CMK (cell line): Measurements from ENCODE around the gene PLCB4.
"Not testable (repeated sequence)": the region's sequence is repeated elsewhere in the genome, so short reads cannot be mapped to it uniquely, and the experiment has no call there.

ENCODE experiments used
- DNase-seq: peaks from one replicate; pipeline ENCODE4 v3.0.0-alpha.2; 2010; ENCODE audit warnings: low read depth

The PLCB4 gene

DNA sequence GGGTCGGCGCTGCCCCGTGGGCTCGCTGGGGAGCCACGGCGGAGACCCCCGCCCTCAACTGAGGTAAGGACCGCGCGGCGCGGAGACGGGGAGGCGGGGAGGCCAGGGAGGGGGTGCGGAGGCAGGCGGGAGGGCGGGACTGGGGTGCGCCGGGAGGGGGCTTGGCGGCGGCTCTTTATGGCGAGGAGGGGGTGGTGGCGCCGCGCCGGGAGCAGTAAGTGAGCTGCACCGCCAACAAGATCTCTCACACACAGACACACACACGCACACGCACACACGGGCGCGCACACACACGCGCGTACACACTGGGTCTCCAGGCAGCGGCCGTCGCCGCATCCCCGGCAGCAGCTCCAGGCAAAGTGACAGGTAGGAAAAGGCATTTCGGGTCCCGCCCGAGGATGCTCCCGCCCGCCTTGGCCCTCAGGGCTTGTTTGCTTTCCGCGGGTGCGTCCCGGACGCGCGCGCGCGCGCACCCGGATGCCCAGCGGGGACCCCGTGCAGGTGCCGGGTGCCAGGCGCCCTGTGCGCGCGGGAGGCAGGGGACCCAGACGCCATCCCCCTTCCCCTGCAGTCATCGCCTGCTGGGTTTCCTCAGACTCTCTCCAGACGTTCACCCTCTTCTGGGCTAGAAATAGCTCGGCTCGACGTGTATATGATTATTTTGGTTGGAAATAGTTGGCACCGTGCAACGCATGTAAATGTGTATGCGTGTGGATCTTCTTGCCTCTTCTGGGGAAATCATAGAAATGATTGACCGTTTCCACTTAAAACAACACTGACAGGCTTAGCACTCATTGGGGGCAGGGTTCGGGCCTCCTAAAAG, at the start of gene PLCB4:
Gene PLCB4 (plus strand): TSS at position 247 of the 823 bp plus-strand sequence. CDS start 238,728 bp downstream, outside the sequence.
- DNase-seq: peak; percentile 22

DNA sequence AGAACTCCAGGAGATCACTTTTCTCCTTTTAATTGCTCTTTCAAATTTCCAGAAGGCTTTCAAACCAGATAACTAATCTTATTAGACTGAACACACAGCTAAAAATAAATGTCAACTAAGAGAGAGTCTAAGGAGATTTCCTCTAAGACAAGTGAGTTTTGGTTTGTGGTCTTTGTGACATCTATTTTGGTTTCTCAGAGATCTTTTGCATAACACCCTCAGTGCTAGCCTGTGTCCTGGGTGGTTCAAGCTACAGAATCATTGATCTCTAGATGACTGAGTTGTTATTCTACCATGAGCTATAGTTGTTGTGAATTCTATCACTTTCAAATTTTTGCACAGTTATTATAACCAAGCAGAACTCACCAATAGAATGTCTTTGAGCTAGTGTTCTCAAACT, 49.1 kb upstream of the PLCB4 start:
- no peak for DNase-seq

DNA sequence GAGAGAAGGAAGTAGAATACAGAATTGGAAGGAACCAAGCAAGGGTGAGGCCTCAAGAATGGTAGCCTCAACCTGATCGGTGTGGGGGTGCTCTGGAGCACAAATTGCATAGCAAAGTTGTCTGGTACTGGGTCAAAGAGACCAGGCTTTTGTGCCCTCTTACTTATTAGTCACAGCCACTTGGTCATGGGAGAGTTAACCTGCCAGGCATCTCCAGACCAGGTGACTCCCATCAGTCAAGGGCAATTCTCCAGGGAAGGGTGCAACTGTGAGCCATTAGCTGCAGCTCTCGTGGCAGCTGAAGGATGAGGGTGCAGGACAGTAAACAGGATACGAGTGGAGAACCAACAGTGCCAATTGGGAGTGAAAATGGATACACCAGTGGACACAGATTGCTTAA, 47.7 kb upstream of the PLCB4 start:
- DNase-seq: no peak

DNA sequence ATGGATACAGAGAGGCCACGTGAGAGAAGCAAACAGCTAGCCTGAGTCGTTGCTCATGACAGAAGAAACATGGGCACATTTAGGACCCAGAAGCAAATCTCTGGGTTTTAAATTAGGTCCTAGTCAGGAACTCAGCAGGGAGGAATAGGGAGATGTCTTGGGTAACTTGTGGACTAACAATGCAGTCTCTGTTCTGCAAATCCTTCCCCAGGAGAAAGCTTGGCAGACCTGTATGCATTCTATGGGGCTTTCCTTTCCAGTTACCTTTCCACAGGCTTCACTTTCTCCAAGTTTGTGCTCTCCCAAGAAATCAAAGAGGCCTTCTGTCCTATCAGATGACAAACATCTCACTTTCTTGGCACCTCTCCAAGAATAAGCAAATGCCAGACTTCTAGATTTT, 47.2 kb upstream of the PLCB4 start:
- no peak for DNase-seq

DNA sequence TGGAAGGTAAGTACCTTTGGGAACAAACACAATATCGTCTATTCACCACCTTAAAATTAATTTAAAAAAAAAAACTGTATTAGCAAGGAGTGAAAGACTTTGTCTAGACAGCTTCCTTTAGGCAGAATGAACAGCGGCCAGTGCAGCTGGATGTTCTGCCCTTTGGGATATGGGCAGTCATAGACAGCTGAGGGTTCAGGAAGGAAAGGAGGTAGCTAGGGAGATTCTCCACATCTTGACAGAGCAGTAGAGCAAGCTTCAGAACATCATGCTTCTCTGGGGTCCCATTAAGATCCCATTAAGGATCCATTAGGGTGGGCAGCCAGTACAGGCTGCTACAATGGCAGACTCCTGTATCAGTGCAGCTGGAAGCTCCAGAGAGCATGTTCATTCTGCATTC, 46.5 kb upstream of the PLCB4 start:
- DNase-seq: no peak

DNA sequence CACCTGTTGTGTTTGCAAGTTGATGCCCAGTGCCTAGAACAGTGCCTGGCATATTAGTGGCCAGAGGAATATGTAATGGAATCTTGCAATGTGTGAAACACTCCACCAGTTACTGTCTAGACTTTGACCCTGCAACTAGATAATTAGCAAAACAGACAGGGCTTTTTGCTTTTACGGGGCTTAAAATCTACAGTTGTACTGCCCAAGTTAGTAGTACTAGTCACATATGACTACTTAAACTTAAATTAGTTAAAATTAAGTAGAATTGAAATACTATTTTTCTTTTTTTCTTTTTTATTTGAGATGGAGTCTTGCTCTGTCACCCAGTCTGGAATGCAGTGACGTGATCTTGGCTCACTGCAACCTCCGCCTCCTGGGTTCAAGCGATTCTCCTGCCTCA, 44.3 kb upstream of the PLCB4 start:
- DNase-seq: no peak

DNA sequence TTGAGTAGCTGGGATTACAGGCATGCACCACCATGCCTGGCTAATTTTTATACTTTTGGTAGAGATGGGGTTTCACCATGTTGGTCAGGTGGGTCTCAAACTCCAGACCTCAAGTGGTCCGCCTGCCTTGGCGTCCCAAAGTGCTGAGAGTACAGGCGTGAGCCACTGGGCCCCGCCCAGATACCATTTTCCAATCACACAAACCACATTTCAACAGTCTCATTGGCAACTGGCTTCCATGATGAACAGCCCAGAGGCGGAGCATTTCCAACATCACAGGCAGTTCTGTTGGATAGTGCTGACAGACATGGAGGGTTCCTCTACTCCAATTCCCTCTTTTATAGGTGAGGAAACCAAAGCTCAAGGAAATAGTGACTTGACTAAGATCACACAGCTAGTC, 43.9 kb upstream of the PLCB4 start:
- DNase-seq: no peak

DNA sequence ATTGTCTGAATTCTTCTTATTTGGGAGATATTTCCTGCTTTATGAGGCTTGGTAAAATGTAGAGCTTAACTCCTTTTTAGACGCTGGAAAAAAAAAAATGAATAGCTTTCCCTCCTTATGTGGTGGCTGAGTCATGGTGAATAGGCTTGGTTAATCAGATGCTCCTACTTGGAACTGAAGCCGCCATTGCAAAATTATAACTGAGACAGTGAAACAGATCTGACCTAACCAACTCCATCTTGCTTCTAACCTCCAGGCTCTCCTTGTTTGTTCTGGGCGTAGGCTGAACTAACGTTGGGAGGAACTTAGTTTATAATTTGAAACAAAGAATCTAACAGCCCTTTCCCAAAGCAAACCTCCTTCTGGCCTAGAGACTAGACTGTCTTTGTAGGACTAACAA, 43.2 kb upstream of the PLCB4 start:
- no peak for DNase-seq

DNA sequence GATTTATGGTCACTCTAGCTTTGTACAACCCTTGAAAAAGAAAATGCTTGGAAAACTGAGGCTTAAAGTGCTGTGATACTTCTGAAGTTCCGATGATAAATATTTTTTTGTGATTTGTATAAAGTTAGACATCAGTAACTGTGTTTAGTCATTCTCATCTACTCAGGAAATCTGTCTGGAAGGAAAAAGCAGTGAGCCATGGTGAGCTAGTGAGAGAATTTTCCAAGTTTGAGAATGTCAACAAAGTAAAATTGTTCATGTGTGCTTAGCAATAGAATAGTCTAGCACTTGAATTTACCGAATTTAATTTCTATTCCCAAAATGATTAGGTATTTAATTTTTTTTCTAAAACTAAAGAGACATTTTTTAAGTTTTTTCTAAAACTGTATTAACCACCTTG, 41.3 kb upstream of the PLCB4 start:
- DNase-seq: no peak

DNA sequence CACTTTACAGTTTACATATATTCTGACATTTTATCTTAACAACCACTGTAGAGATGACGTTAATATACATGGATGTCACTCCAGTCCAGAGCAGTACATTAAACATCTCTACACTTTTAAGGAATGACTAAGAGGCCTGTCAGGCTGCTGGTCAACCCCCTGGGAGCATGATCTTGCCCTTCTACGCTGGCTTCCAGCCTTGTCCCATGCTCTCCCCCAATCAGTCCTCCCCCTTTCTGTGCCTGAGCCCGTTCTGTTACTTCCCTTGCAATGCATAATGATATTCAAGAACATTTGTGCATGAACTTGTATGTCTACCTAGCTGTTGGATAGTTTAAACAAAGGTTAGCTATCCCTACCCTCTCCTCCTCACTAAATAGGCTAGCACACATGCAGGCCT, 40.5 kb upstream of the PLCB4 start:
- DNase-seq: no peak

DNA sequence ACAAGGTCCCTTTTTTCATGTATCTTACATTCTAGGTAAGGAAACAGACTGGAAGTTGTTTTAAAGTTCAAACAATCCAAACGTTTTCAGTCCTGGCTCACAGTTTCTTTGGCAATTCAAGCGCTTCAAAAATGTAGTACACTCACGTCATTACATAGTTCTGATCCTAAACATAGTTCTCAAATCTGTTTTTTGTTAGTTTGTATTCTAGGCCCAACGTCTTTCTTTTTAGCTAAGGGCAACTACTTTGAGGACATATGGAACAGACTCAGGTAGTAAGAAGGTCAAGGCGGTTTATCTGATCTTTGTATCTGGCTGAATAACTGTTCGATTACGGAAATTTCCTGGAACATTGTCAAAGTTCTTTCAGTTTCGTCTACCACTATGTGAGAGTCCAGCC, 36.9 kb upstream of the PLCB4 start:
- DNase-seq: no peak

DNA sequence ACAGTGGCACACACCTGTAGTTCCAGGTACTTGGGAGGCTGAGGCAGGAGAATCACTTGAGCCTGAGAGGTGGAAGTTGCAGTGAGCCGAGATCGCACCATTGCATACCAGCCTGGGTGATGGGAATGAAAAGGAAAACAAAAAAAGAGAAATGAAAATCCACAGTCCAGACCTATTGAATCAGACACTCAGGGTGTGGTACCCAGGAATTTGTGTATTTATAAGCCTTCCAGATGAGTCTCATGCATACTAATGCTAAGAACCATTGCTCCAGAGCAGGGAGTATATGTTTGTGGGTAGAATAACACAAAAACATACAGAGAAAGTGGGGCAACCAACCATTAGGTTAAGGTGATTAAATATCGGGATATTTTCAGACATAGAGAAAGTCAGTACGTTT, 36.1 kb upstream of the PLCB4 start:
- no peak for DNase-seq

DNA sequence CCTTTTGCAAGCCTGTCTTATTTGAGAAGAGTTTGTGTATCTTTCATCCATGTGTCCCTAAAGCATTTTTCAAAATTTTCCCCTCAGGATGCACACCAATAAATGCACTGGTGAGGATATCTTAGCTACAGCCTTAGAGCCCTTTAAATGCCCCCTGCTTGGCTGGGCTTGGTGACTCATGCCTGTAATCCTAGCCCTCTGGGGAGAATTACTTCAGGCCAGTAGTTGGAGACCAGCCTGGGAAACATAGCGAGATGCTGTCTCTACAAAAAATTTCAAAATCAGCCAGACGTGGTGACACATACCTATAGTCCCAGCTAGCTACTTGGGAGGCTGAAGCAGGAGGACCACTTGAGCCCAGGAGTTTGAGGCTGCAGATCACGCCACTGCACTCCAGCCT, 33.8 kb upstream of the PLCB4 start:
- no peak for DNase-seq

DNA sequence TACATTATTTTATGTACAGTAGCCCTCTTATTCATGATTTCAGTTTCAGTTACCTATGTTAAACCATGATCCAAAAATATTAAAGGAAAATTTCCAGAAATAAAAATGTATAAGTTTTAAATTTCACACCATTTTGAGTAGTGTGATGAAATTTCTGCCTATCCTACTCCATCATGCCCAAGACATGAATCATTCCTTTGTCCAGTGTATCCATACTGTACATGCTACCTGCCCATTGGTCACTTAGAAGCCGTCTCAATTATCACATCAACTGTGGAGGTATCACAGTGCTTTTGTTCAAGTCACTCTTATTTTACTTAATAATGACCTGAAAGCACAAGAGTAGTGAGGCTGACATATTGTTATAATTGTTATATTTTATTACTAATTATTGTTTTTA, 32.3 kb upstream of the PLCB4 start:
- no peak for DNase-seq

DNA sequence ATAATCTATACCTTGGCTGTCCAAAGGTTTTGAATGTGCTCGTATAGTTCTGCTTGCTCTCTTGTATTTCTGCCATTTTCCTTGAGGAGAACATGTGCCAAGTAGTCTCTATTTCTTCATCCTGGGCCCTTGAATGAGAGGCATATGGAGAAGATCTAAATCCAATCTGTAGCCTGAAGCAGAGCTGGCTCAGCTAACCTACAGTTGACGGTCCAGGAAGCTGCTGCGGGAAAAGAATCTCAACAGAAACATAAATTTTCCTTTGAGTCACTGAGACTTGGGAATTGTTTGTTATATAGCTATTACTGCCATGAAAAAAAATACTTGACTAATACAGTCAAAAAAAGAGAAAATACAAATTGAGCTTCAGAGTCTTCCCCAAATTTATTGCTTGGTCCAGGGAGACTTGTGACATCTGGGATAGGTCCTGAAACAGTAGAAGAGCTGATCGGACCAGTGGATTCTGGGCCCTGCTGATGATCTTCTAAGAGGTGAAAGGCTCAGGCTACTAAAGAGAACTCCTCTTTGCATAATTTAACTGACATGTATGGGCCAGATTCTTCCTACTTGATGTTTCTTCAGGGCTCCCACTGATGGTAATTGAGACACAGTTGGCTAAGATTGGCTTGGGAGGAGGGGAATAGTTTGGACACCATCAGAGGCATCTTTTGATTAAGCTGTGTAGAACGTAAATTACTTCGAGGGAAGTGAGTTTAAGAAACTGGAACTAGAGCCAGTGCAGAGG, 29.9 kb upstream of the PLCB4 start:
- no peak for DNase-seq

DNA sequence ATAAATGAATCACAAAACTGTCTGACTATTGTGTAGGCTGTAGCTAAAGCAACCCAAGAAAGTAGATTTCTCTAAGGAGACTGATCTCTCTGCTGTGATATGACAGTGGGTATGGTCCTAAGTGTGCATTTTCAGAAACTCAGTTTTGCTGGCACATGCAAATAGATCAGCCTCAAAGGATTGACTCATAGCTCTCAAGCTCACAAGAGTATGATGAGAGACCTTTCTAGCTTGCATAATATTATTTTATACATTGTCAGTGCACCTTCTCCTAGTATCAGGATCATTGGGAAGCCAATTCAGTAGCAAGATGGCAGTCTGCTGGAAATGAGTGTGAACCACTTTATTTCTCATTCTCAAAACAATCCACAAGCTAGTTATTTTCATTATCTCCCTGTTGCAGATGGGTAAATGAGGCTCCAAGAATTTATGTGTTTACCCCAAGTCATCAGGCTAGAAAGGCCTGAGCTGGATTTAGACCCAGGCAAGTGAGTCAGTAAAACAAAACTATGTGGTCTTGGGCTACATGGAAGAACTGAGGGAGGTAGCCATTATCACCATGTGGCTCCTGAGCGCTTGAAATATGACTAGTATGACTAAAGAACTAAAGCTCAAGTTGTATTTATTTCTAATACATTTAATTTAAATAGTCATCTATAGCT, 27.9 kb upstream of the PLCB4 start:
- no peak for DNase-seq

DNA sequence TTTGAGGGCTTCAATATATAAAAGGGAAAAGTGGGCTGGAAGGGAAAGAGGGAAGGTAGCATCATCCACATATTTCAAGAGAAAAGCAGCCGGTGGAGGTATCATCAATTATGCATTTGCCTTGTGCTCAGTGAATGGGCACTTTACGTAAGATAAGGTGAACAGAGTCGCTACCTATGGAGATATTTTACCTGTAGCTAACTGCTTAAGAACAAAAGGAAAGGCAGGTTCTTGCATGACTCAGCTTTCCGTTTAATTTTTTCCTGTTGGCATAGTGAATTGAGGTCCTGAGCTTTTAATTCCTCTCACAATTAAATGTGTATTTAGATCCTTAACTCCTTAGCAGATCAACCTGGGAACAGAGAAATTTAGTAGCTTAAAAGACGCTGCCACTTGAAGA, 25.5 kb upstream of the PLCB4 start:
- DNase-seq: no peak

DNA sequence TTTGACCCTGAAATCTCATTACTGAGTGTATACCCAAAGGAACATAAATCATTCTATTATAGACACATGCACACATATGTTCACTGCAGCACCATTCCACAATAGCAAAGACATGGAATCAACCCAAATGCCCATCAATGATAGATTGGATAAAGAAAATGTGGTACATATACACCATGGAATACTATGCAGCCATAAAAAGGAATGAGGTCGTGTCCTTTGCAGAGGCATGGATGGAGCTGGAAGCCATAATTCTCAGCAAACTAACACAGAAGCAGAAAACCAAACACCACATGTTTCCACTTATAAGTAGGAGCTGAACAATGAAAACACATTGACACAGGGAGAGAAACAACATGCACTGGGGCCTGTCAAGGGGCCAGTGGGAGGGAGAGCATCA, 21.0 kb upstream of the PLCB4 start:
- DNase-seq: not testable (repeated sequence)

DNA sequence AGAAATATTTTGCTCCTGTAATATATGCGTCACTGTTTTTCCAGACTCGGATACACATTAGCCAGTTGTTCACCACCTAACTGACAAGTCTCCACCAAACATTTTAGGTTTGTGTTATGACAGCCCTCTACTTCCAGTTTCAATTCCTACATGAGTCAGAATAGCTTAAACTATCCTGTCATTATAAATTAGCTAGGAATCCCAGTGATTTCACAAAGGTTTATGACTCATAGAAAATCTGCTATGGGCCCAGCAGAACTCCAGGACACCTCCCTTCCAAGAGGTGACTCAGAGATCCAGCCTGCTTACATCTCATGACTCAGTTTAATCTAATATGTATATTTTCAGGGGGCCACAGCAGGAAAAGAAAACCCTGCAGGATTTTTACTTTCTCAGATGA, 17.4 kb upstream of the PLCB4 start:
- no peak for DNase-seq

DNA sequence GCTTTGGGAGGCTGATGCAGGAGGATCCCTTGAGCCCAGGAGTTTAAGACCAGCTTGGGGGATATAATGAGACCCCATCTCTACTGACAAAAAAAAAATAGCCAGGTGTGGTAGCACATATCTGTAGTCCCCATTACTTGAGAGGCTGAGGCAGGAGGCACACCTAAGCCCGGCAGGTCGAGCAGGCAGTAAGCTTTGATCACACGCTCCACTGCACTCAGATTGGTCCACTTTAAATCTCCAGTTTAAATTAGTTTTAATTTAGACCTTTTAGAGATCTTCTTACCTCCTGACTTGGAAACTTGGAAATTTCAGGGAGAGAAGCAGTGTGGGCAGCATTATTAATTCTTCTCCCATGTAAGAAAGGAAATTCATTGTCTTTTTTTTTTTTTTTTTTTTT, 16.8 kb upstream of the PLCB4 start:
- DNase-seq: no peak

DNA sequence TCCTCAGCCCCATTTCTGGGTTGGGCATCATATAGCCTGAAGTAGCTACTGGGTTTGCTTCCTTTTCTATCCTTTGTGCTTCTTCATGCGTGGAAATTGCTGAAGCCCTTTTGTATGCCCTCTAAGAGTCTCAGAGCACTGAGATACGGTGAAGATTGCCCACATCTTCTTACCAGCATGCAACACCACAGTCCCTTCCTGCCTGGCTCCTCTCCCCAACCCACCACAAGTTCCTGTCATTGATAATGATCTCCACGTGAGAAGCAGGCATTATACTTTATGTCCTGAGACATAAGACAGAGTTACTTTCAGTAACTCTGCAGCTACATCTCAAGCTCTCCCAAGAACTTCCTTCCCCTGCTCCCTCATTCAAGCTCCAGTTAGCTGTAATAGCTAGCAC, 15.8 kb upstream of the PLCB4 start:
- DNase-seq: peak; percentile 79

DNA sequence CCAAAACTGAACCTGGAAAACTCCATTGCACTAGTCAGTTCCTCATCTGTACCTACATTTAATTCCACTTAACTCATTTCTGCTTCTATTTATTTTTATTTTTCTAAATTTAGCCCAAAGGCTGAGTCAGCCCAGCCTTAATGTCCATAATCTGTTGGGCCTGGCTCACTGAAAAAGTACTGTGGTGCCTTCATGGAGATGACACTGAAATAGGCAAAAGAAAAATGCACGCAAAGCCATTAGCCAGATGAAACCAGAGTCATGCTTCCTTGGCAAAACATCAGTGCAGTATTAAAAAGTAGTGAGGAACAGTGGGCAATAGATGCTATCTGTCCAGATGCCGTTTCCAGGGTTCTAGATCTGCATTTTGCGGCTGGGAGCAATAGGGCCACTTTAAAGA, 14.7 kb upstream of the PLCB4 start:
- no peak for DNase-seq

DNA sequence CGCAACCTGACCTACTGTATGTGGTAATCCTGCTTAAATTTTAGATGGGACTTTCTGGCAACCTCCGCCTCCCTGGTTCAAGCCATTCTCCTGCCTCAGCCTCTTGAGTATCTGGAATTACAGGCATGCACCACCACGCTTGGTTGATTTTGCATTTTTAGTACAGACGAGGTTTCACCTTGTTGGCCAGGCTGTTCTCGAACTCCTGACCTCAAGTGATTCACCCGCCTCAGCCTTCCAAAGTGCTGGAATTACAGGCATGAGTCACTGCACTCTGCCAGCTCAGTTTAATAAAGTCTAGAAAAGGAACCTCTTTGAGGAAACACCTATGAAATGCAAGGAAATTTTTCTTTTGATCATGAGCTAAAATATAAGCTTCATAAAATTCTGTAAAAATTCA, 9.0 kb upstream of the PLCB4 start:
- DNase-seq: no peak
